ENCODE data around the gene DIS3L2.

The DIS3L2 gene

DNA sequence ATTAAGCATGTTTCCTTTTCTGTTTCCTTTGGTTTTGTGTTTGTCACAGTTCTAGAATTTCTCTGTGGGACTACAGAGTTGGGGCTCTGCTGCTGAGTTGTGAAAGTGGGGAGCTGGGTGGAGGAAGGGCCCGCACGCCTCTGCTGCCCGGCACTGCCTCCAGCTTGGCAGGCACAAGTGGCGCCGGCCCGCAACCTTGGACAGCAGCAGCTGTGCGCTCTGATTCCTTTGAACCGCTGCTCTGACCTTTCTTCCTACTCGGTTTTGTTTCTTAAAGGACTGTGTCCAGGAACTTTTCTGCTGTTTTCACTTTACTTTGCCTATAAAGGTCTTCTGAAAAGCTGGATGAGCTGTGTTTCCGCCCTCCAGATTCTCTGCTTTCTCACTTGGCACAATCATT, 279.4 kb downstream of the DIS3L2 start:
- TF ChIP-seq ZNF565 (CRISPR knock-in tag; conservative IDR thresholded peaks at IDR 0.05; ENCODE audit: low read depth) (no peak), ZNF70 (CRISPR knock-in tag; IDR thresholded peaks at IDR 0.05) (no peak), PPARA (CRISPR knock-in tag; IDR thresholded peaks at IDR 0.05; ENCODE audit: borderline replicate concordance) (no peak), PATZ1 (CRISPR knock-in tag; IDR thresholded peaks at IDR 0.05; ENCODE audit: borderline replicate concordance) (no peak), ZFP3 (CRISPR knock-in tag; IDR thresholded peaks at IDR 0.05) (no peak), SNAI2 (CRISPR knock-in tag; IDR thresholded peaks at IDR 0.05) (no peak), BACH2 (CRISPR knock-in tag; IDR thresholded peaks at IDR 0.05; ENCODE audit: borderline replicate concordance) (no peak), OSR1 (CRISPR knock-in tag; IDR thresholded peaks at IDR 0.05) (no peak), TOX (CRISPR knock-in tag; IDR thresholded peaks at IDR 0.05; ENCODE audit: borderline replicate concordance) (no peak), RARB (CRISPR knock-in tag; IDR thresholded peaks at IDR 0.05) (no peak), TSHZ2 (CRISPR knock-in tag; IDR thresholded peaks at IDR 0.05) (no peak), ARNTL (CRISPR knock-in tag; IDR thresholded peaks at IDR 0.05; ENCODE audit: borderline replicate concordance, low read depth) (no peak), ISL1 (CRISPR knock-in tag; IDR thresholded peaks at IDR 0.05) (no peak), TCF4 (CRISPR knock-in tag; IDR thresholded peaks at IDR 0.05; ENCODE audit: borderline replicate concordance) (no peak), CSDC2 (CRISPR knock-in tag; IDR thresholded peaks at IDR 0.05) (no peak), ESRRG (CRISPR knock-in tag; IDR thresholded peaks at IDR 0.05) (no peak)
- TF ChIP-seq, protein P1, sequence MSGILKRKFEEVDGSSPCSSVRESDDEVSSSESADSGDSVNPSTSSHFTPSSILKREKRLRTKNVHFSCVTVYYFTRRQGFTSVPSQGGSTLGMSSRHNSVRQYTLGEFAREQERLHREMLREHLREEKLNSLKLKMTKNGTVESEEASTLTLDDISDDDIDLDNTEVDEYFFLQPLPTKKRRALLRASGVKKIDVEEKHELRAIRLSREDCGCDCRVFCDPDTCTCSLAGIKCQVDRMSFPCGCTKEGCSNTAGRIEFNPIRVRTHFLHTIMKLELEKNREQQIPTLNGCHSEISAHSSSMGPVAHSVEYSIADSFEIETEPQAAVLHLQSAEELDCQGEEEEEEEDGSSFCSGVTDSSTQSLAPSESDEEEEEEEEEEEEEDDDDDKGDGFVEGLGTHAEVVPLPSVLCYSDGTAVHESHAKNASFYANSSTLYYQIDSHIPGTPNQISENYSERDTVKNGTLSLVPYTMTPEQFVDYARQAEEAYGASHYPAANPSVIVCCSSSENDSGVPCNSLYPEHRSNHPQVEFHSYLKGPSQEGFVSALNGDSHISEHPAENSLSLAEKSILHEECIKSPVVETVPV (CRISPR knock-in tag; IDR thresholded peaks at IDR 0.05): no peak
- TF ChIP-seq, protein P2, sequence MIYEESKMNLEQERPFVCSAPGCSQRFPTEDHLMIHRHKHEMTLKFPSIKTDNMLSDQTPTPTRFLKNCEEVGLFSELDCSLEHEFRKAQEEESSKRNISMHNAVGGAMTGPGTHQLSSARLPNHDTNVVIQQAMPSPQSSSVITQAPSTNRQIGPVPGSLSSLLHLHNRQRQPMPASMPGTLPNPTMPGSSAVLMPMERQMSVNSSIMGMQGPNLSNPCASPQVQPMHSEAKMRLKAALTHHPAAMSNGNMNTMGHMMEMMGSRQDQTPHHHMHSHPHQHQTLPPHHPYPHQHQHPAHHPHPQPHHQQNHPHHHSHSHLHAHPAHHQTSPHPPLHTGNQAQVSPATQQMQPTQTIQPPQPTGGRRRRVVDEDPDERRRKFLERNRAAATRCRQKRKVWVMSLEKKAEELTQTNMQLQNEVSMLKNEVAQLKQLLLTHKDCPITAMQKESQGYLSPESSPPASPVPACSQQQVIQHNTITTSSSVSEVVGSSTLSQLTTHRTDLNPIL (CRISPR knock-in tag; IDR thresholded peaks at IDR 0.05; ENCODE audit: low read depth): no peak
- TF ChIP-seq, protein P3, sequence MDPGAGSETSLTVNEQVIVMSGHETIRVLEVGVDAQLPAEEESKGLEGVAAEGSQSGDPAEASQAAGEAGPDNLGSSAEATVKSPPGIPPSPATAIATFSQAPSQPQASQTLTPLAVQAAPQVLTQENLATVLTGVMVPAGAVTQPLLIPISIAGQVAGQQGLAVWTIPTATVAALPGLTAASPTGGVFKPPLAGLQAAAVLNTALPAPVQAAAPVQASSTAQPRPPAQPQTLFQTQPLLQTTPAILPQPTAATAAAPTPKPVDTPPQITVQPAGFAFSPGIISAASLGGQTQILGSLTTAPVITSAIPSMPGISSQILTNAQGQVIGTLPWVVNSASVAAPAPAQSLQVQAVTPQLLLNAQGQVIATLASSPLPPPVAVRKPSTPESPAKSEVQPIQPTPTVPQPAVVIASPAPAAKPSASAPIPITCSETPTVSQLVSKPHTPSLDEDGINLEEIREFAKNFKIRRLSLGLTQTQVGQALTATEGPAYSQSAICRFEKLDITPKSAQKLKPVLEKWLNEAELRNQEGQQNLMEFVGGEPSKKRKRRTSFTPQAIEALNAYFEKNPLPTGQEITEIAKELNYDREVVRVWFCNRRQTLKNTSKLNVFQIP (CRISPR knock-in tag; IDR thresholded peaks at IDR 0.05; ENCODE audit: borderline replicate concordance, low read depth): no peak
- no peak for ATAC-seq

- TF ChIP-seq, protein P3 (CRISPR knock-in tag; IDR thresholded peaks at IDR 0.05; ENCODE audit: borderline replicate concordance, low read depth): no peak
- TF ChIP-seq ZFP30 (CRISPR knock-in tag; IDR thresholded peaks at IDR 0.05) (no peak), TCF4 (CRISPR knock-in tag; IDR thresholded peaks at IDR 0.05; ENCODE audit: borderline replicate concordance) (no peak), BACH2 (CRISPR knock-in tag; IDR thresholded peaks at IDR 0.05; ENCODE audit: borderline replicate concordance) (no peak), OSR1 (CRISPR knock-in tag; IDR thresholded peaks at IDR 0.05) (no peak), ISL1 (CRISPR knock-in tag; IDR thresholded peaks at IDR 0.05) (no peak), ZNF8 (CRISPR knock-in tag; IDR thresholded peaks at IDR 0.05) (no peak), PPARA (CRISPR knock-in tag; IDR thresholded peaks at IDR 0.05; ENCODE audit: borderline replicate concordance) (no peak)
- no peak for ATAC-seq
Measured at GRCh38 chr2:232242316-232242715, 280.8 kb downstream of the DIS3L2 start.

All from SK-N-SH treated with all-trans-retinoic acid at 6 μM for 48 hours (cell line).